RWPE1 (cell line): ENCODE measurements around the gene ABI3.

Source experiments
- CTCF ChIA-PET: fragments of 350-600 bp; sonication (Branson Sonifier 250); formaldehyde crosslinking; extraction: SDS; loops from one replicate; lab custom pipeline; 2021; lab: Yijun Ruan, JAX
- POLR2A ChIA-PET: fragments of 400-600 bp; formaldehyde crosslinking; extraction: SDS; loops from one replicate; lab custom pipeline; 2020; ENCODE audit warnings: antibody characterized with exemption; ENCODE audit not compliant: low non-redundant PET; lab: Yijun Ruan, JAX
- DNase-seq: peaks from one replicate; pipeline ENCODE4 v3.0.0; 2012; ENCODE audit warnings: low spot score
- H3K27ac ChIP-seq: fragments of 450-650 bp; 2 replicates; pipeline ENCODE4 v1.5.1; 2017
- CTCF ChIP-seq: fragments of 450-650 bp; conservative IDR thresholded peaks from 2 replicates; pipeline ENCODE4 v1.5.1; 2017; ENCODE audit warnings: low read depth, mild to moderate bottlenecking

The ABI3 gene

GRCh38 chr17:49216953-49217650 is 6.6 kb downstream of the ABI3 start:
- TF ChIP-seq CTCF = no peak
- no peak for DNase-seq
- ChIA-PET CTCF (interaction anchor here (0.6 kb wide), 1 partner anchor 462 kb away, joined by 3 read pairs; no protein-coding TSS in a partner anchor), POLR2A (no interaction called here)
- H3K27ac ChIP-seq = no peak overlapping the region

GRCh38 chr17:49217651-49218413 is 7.3 kb downstream of the ABI3 start:
- CTCF ChIA-PET = interaction anchor here (0.6 kb wide), 2 partner anchors 297 to 461 kb away, joined by 3 read pairs; no protein-coding TSS in a partner anchor
- no peak for DNase-seq
- TF ChIP-seq CTCF = no peak
- POLR2A ChIA-PET = no interaction called here
- H3K27ac ChIP-seq = no peak overlapping the region

GRCh38 chr17:49218941-49219913 is 8.7 kb downstream of the ABI3 start:
- ChIA-PET POLR2A (no interaction called here), CTCF (no interaction called here)
- DNase-seq = no peak
- no peak overlapping the region for H3K27ac ChIP-seq
- TF ChIP-seq CTCF = no peak

GRCh38 chr17:49219987-49220386 is 9.5 kb downstream of the ABI3 start:
- no peak for DNase-seq
- CTCF ChIA-PET = no interaction called here
- TF ChIP-seq CTCF = no peak

GRCh38 chr17:49223168-49223516 is 12.6 kb downstream of the ABI3 start:
- no peak for DNase-seq
- no peak overlapping the region for H3K27ac ChIP-seq
- CTCF ChIA-PET = interaction anchor here (1.7 kb wide), 1 partner anchor 68 kb away, joined by 10 read pairs; no protein-coding TSS in a partner anchor
- POLR2A ChIA-PET = no interaction called here
- no peak for TF ChIP-seq CTCF

More at GRCh38 chr17:49219987-49220386, 9.5 kb downstream of the ABI3 start:
- POLR2A ChIA-PET = no interaction called here
- no peak overlapping the region for H3K27ac ChIP-seq
